ENCODE data around the gene BSND.

The BSND gene

GRCh38 chr1:54975356-54976108 lies 23.2 kb upstream of the BSND start:
- DNase-seq (ENCODE audit: low spot score), result no peak

GRCh38 chr1:54976747-54977146 lies 22.0 kb upstream of the BSND start:
- no peak for DNase-seq (ENCODE audit: low spot score)

- DNase-seq (ENCODE audit: low spot score), result no peak
These were observed 21.0 kb upstream of the BSND start for GRCh38 chr1:54977533-54978297.

GRCh38 chr1:54978528-54979326 lies 20.0 kb upstream of the BSND start:
- no peak for DNase-seq (ENCODE audit: low spot score)

- DNase-seq (ENCODE audit: low spot score), result no peak
These were observed 19.3 kb upstream of the BSND start for GRCh38 chr1:54979327-54979891.

GRCh38 chr1:54980046-54980527 lies 18.6 kb upstream of the BSND start:
- no peak for DNase-seq (ENCODE audit: low spot score)

- no peak for DNase-seq (ENCODE audit: low spot score)
These were observed 18.0 kb upstream of the BSND start, which contains the start of gene TMEM61 for GRCh38 chr1:54980528-54981241. Gene TMEM61 (plus strand): TSS chr1:54980628. CDS start chr1:54981066, 438 bp downstream.

GRCh38 chr1:54981466-54981865 lies 17.3 kb upstream of the BSND start:
- DNase-seq (ENCODE audit: low spot score), result no peak

GRCh38 chr1:54982739-54983138 lies 16.0 kb upstream of the BSND start:
- DNase-seq (ENCODE audit: low spot score), result no peak

GRCh38 chr1:54984131-54984842 lies 14.4 kb upstream of the BSND start:
- DNase-seq (ENCODE audit: low spot score), result no peak

- no peak for DNase-seq (ENCODE audit: low spot score)
These were observed 13.2 kb upstream of the BSND start for GRCh38 chr1:54985556-54985955.

GRCh38 chr1:54986025-54986424 lies 12.7 kb upstream of the BSND start:
- DNase-seq (ENCODE audit: low spot score), result no peak

GRCh38 chr1:54986533-54986932 lies 12.2 kb upstream of the BSND start:
- no peak for DNase-seq (ENCODE audit: low spot score)

- no peak for DNase-seq (ENCODE audit: low spot score)
These were observed 11.3 kb upstream of the BSND start for GRCh38 chr1:54987427-54987826.

- DNase-seq (ENCODE audit: low spot score), result no peak
These were observed 10.6 kb upstream of the BSND start for GRCh38 chr1:54987919-54988705.

GRCh38 chr1:54988975-54989374 lies 9.8 kb upstream of the BSND start:
- DNase-seq (ENCODE audit: low spot score), result no peak

GRCh38 chr1:54989473-54989872 lies 9.3 kb upstream of the BSND start:
- DNase-seq (ENCODE audit: low spot score), result no peak

GRCh38 chr1:54989968-54990810 lies 8.5 kb upstream of the BSND start:
- no peak for DNase-seq (ENCODE audit: low spot score)

- DNase-seq (ENCODE audit: low spot score), result no peak
These were observed 7.8 kb upstream of the BSND start for GRCh38 chr1:54990916-54991315.

All from putamen (tissue), 1 donor.